Left renal pelvis (tissue), 4 donors: Measurements from ENCODE around the gene PIGB. TPM values are rescaled to one million over a fixed set of nuclear protein-coding genes. Genes with fewer than 3 reads are reported as not detected.
"Not testable (repeated sequence)": the region's sequence is repeated elsewhere in the genome, so short reads cannot be mapped to it uniquely, and the experiment has no call there.

Experiments used
- DNase-seq, 4 donors: peaks; one replicate each; pipeline ENCODE4 v3.0.0-alpha.2; 2013; ENCODE audit warnings: low read depth in 4 of 4, low spot score in 3 of 4
- polyA plus RNA-seq, 4 donors: library from polyadenylated mRNA; unstranded; fragments of 120-200 nt; gene quantifications; one replicate each; pipeline ENCODE4 v1.2.1, GENCODE V29; 2013; ENCODE audit not compliant: insufficient read length in 4 of 4

Gene PIGB
- polyA plus RNA-seq = 10 to 100 TPM; 16.9 to 26.0 (median 20.0) TPM

GRCh38 chr15:55318588-55319494 lies at the start of gene PIGB, which contains the start of gene PIGBOS1:
TSS of gene PIGB (plus strand) at chr15:55319222. CDS start at chr15:55319251, 29 bp downstream.
TSS of gene PIGBOS1 (minus strand) at chr15:55319123. CDS start at chr15:55317792, 1,331 bp downstream.
- DNase-seq = peak; percentile 83 to 87 (median 84)

GRCh38 chr15:55270291-55270690 lies 48.7 kb upstream of the PIGB start:
- DNase-seq = no peak

GRCh38 chr15:55276324-55276723 lies 42.7 kb upstream of the PIGB start:
- DNase-seq = no peak

- no peak for DNase-seq
Measured at GRCh38 chr15:55277116-55277564, 41.9 kb upstream of the PIGB start.

- no peak for DNase-seq
Measured at GRCh38 chr15:55277715-55278114, 41.3 kb upstream of the PIGB start.

GRCh38 chr15:55279100-55279745 lies 39.8 kb upstream of the PIGB start:
- no peak for DNase-seq

GRCh38 chr15:55279746-55280351 lies 39.2 kb upstream of the PIGB start:
- no peak for DNase-seq

GRCh38 chr15:55280589-55280988 lies 38.4 kb upstream of the PIGB start:
- DNase-seq = not testable (repeated sequence)

GRCh38 chr15:55281517-55282228 lies 37.3 kb upstream of the PIGB start:
- no peak for DNase-seq

- DNase-seq = no peak
Measured at GRCh38 chr15:55282284-55282833, 36.7 kb upstream of the PIGB start.

GRCh38 chr15:55283379-55284147 lies 35.5 kb upstream of the PIGB start:
- DNase-seq = no peak

GRCh38 chr15:55284426-55284825 lies 34.6 kb upstream of the PIGB start:
- no peak for DNase-seq

- not testable (repeated sequence) for DNase-seq
Measured at GRCh38 chr15:55286442-55287189, 32.4 kb upstream of the PIGB start.

GRCh38 chr15:55288006-55288717 lies 30.9 kb upstream of the PIGB start:
- no peak for DNase-seq

- DNase-seq = peak in 1 of 4 donors; percentile 18
Measured at GRCh38 chr15:55289011-55289745, 29.8 kb upstream of the PIGB start.

GRCh38 chr15:55289746-55290527 lies 29.1 kb upstream of the PIGB start, which contains the start of gene RAB27A:
TSS of gene RAB27A (minus strand) at chr15:55289813. CDS start at chr15:55234934, 54,879 bp downstream.
- DNase-seq = peak in 3 of 4 donors; percentile 55 to 69 (median 60)
